Kidney (tissue), 14 donors: ENCODE measurements around the gene KRT84. TPM values are rescaled to one million over a fixed set of nuclear protein-coding genes. Genes with fewer than 3 reads are reported as not detected.

Experiments used
- DNase-seq, 5 donors: peaks; one replicate each; pipeline ENCODE4 v3.0.0-alpha.2; 2013 to 2020
- FAIRE-seq: peaks from 2 replicates; lab custom pipeline; 2012; peaks lifted over from hg19 to GRCh38; lab: Jason Lieb, UNC
- H3K27ac ChIP-seq, 2 donors: one replicate each; pipeline ENCODE4 v1.7.0; 2013; ENCODE audit warnings: low read depth in 2 of 2, low read length in 2 of 2, inconsistent platforms in 1 of 2
- H3K27me3 ChIP-seq: one replicate; pipeline ENCODE4 v1.7.1; 2013; ENCODE audit warnings: low read length, inconsistent platforms; ENCODE audit not compliant: control insufficient read depth, insufficient read depth
- H3K36me3 ChIP-seq, 3 donors: one replicate each; pipeline versions ENCODE4 v1.7.0 to v1.7.1; 2013; ENCODE audit warnings: low read length in 3 of 3, control low read depth in 1 of 3, inconsistent platforms in 1 of 3; ENCODE audit not compliant: insufficient read depth in 3 of 3, control insufficient read depth in 2 of 3
- H3K4me1 ChIP-seq, 3 donors: one replicate each; pipeline versions ENCODE4 v1.7.0 to v1.7.1; 2013; ENCODE audit warnings: low read length in 3 of 3, inconsistent platforms in 1 of 3, low read depth in 1 of 3; ENCODE audit not compliant: control insufficient read depth in 2 of 3, insufficient read depth in 2 of 3
- H3K4me3 ChIP-seq, 3 donors: one replicate each; pipeline versions ENCODE4 v1.7.0 to v1.8.1; 2013; ENCODE audit warnings: low read length in 3 of 3, control low read depth in 1 of 3, inconsistent platforms in 1 of 3
- H3K9ac ChIP-seq, 3 donors: one replicate each; pipeline versions ENCODE4 v1.7.0 to v1.7.1; 2013; ENCODE audit warnings: low read length in 3 of 3, control low read depth in 1 of 3, inconsistent platforms in 1 of 3
- H3K9me3 ChIP-seq, 3 donors: one replicate each; pipeline versions ENCODE4 v1.7.0 to v1.7.1; 2013; ENCODE audit warnings: low read length in 3 of 3, control low read depth in 1 of 3, inconsistent platforms in 1 of 3; ENCODE audit not compliant: control insufficient read depth in 2 of 3, insufficient read depth in 1 of 3
- intact Hi-C: fragments of 100-400 bp; cut with DNase I; formaldehyde crosslinking; loops from one replicate; pipeline ENCODE4 v1.11.1; 2022
- polyA plus RNA-seq: library from polyadenylated mRNA; stranded (reverse); fragments of 350-450 nt; fragmentation: Illumina TruSeq; extraction: RNeasy Lipid Tissue Mini Kit (QIAGEN cat#74804); gene quantifications from one replicate; pipeline ENCODE4 v1.2.3, GENCODE V29; 2014; ENCODE audit warnings: low read depth, low replicate concordance; ENCODE audit not compliant: insufficient read depth
- total RNA-seq: library from RNA; stranded (reverse); fragmentation: NEBNext Ultra II Directional; extraction: Animal tissue kit (Norgen Biotek cat#: 25700); gene quantifications from one replicate; pipeline ENCODE4 v1.2.1, GENCODE V29; 2021
- TF ChIP-seq, protein P1 (sequence below): IDR thresholded peaks from 3 replicates; pipeline ENCODE4 v1.5.1; 2012; ENCODE audit warnings: mild to moderate bottlenecking, moderate library complexity, borderline replicate concordance; ENCODE audit not compliant: insufficient read depth; ENCODE audit errors: extremely low read depth
- donor health status: control.
- donor health status: control.
- donor health status: control.
- donor health status: control.
- donor health status: control.
- donor health status: DM: yes; HTN: yes; CAD: no.
- donor health status: Normal renal cell carcinoma (clear cell type).

KRT84 gene
- total and polyA plus RNA-seq, 2 donors from 2014 or later: not detected

DNA sequence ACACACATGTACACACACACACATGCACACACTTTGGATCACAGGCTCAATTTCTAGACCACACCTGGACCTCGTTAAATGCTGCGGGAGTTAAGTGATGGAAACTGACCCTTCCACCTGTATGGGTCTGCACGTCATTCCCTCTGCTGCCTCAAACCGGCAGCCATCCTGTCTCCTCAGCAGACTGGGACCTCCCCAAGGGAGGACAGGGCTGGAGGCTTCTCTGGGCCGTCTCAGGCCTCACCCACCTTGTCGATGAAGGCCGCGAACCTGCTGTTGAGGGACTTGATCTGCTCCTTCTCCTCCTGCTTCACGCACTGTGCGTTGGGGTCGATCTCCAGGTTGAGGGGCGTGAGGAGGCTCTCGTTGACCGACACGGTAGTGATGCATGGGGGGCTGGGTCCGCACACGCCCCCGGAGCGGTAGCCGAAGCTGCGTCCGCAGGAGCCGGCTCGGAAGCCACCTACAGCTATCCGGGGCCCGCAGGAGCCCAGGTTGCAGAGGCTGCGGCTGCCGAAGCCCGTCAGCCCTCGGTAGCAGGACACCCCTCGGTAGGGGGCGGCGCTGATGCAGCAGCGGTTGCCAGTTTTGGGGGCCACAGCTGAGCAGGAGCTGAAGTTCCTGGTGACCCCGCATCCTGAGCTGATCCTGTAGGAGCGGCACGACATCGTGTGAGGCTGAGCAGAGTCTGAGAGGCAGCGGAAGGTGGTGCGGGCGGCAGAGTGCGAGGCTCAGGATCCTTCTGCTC, 18.5 kb downstream of the KRT84 start, which contains the start of gene KRT85:
KRT85 (minus strand) TSS at position 744 of the 748 bp plus-strand sequence; CDS start at position 668, 76 bp downstream.
- Histone ChIP-seq H3K27ac (no peak within 1 kb of the TSS), H3K36me3 (no peaks in the 10 kb centered on the region), H3K4me3 (no peak within 1 kb of the TSS), H3K27me3 (no peaks in the 10 kb centered on the region), H3K9me3 (no peaks in the 10 kb centered on the region), H3K9ac (no peak within 1 kb of the TSS), H3K4me1 (peaks cover 0 to 12% (median 11%) of the 10 kb centered on the region in 3 donors)
- DNase-seq (no peak), FAIRE-seq (no peak)
- intact Hi-C loops: no loop called here
- TF ChIP-seq, protein P1, sequence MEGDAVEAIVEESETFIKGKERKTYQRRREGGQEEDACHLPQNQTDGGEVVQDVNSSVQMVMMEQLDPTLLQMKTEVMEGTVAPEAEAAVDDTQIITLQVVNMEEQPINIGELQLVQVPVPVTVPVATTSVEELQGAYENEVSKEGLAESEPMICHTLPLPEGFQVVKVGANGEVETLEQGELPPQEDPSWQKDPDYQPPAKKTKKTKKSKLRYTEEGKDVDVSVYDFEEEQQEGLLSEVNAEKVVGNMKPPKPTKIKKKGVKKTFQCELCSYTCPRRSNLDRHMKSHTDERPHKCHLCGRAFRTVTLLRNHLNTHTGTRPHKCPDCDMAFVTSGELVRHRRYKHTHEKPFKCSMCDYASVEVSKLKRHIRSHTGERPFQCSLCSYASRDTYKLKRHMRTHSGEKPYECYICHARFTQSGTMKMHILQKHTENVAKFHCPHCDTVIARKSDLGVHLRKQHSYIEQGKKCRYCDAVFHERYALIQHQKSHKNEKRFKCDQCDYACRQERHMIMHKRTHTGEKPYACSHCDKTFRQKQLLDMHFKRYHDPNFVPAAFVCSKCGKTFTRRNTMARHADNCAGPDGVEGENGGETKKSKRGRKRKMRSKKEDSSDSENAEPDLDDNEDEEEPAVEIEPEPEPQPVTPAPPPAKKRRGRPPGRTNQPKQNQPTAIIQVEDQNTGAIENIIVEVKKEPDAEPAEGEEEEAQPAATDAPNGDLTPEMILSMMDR: no peak

DNA sequence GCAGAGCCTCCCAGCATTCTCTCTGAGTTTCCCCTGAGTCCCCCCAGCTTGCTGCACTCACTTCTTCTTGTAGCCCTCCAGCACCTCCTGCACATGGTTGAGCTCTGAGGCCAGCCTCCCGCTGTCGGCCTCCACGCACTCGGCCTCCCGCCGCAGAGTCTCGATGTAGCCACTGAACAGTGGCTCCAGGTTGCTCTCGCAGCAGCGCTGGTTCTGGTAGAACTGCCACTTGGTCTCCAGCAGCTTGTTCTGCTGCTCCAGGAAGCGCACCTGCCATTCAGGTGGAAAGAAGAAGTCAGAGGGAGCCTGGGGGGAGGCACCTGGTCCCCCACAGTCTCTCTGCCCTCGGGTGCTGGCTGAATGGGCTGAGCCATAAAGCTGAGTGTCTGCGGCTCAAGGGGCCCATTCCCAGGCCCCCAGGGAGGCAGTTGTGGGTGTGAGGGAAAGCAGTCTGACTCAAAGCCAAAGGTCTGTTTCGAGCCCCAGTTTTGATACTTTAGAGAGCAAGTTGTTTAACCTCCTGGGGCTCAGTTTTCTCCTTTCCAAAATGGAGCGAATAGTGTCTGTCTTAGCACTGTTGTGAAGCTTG, 20.5 kb downstream of the KRT84 start:
- TF ChIP-seq, protein P1: no peak
- FAIRE-seq (no peak), DNase-seq (no peak)
- Histone ChIP-seq H3K9ac (no peak overlapping the region), H3K27ac (no peak overlapping the region), H3K9me3 (no peaks in the 10 kb centered on the region), H3K36me3 (no peaks in the 10 kb centered on the region), H3K27me3 (no peaks in the 10 kb centered on the region), H3K4me1 (peaks cover 0 to 2% (median 0%) of the 10 kb centered on the region in 3 donors), H3K4me3 (no peak overlapping the region)
- intact Hi-C loops: no loop called here

- no peaks in the 10 kb centered on the region for H3K9me3 ChIP-seq
- no peak overlapping the region for H3K9ac ChIP-seq
- TF ChIP-seq, protein P1: no peak
- no peaks in the 10 kb centered on the region for H3K27me3 ChIP-seq
- intact Hi-C loops: no loop called here
- no peak for DNase-seq
- no peak overlapping the region for H3K27ac ChIP-seq
- no peak overlapping the region for H3K4me3 ChIP-seq
- no peak for FAIRE-seq
- no peaks in the 10 kb centered on the region for H3K36me3 ChIP-seq
- peaks cover 0 to 2% (median 0%) of the 10 kb centered on the region in 3 donors for H3K4me1 ChIP-seq
Measured at GRCh38 chr12:52364061-52364460, 21.4 kb downstream of the KRT84 start.
